HepG2 (cell line): ENCODE measurements around the gene ZNF148. TPM values are rescaled to one million over a fixed set of nuclear protein-coding genes. Genes with fewer than 3 reads are reported as not detected.

Experiments
- ATAC-seq: fragments of 200-7000 bp; cut with Tn5 transposase; 3 replicates; pipeline ENCODE4 v1.9.1; 2020; ENCODE audit warnings: mild to moderate bottlenecking, moderate library complexity
- BruUV-seq: library from RNA; stranded (reverse); fragments of 400-500 nt; replicated peaks from 2 replicates; lab custom pipeline; 2021; lab: Mats Ljungman, UMichigan
- CTCF ChIA-PET: fragments of 300-600 bp; formaldehyde crosslinking; extraction: SDS; loops from one replicate; lab custom pipeline; 2021; ENCODE audit warnings: low total read pairs, inconsistent platforms, low intra/inter-chr PET ratio; lab: Yijun Ruan, JAX
- POLR2A ChIA-PET: fragments of 350-600 bp; sonication (Branson Sonifier 250); formaldehyde crosslinking; loops from one replicate; lab custom pipeline; 2020; ENCODE audit warnings: antibody characterized with exemption, inconsistent platforms; lab: Yijun Ruan, JAX
- DNase-seq: peaks from one replicate; pipeline ENCODE4 v3.0.0-alpha.2; 2015; ENCODE audit warnings: low spot score
- FAIRE-seq: peaks from 3 replicates; lab custom pipeline; 2011; peaks lifted over from hg19 to GRCh38; lab: Jason Lieb, UNC
- H2AFZ ChIP-seq: one replicate; pipeline ENCODE4 v1.6.1; 2011; ENCODE audit warnings: low read length, inconsistent platforms
- H3K27ac ChIP-seq: fragments of 300-600 bp; 3 replicates; pipeline ENCODE4 v1.8.0; 2011; ENCODE audit warnings: mixed run types, mild to moderate bottlenecking, mixed read lengths, low read length, inconsistent platforms; ENCODE audit not compliant: insufficient read depth; ENCODE audit errors: extremely low read length
- H3K27me3 ChIP-seq, 2 experiments: fragments of 200-600 bp in 1 of 2; 2 replicates in 1 of 2; 3 replicates in 1 of 2; pipeline versions ENCODE4 v1.6.0 to v1.8.0; 2011; ENCODE audit warnings: low read length in 2 of 2, mild to moderate bottlenecking in 2 of 2, moderate library complexity in 2 of 2, inconsistent platforms in 1 of 2; ENCODE audit not compliant: insufficient read depth in 2 of 2, control insufficient read depth in 1 of 2
- H3K36me3 ChIP-seq, 2 experiments: fragments of 200-600 bp in 1 of 2; replicated peaks in 1 of 2; 2 replicates in 1 of 2; 3 replicates in 1 of 2; pipeline versions ENCODE4 v1.5.1 to v1.8.0; 2011; ENCODE audit warnings: low read length in 2 of 2, inconsistent platforms in 1 of 2; ENCODE audit not compliant: insufficient read depth in 2 of 2, control insufficient read depth in 1 of 2
- H3K4me1 ChIP-seq: 2 replicates; pipeline ENCODE4 v1.5.1; 2012; ENCODE audit warnings: low read length, inconsistent platforms; ENCODE audit not compliant: insufficient read depth
- H3K4me2 ChIP-seq: 2 replicates; pipeline ENCODE4 v1.6.0; 2011; ENCODE audit warnings: low read depth, low read length, inconsistent platforms
- H3K4me3 ChIP-seq, 3 experiments: fragments of 200-600 bp in 1 of 3; sonication (generic), shearing (Covaris generic) in 1 of 3; replicated peaks in 1 of 3; 2 replicates each; pipeline ENCODE4 v1.5.1; 2011 to 2016; ENCODE audit warnings: low read length in 3 of 3, inconsistent platforms in 2 of 3, low read depth in 2 of 3, mild to moderate bottlenecking in 2 of 3, control low read depth in 1 of 3, mixed read lengths in 1 of 3; ENCODE audit not compliant: insufficient read depth in 1 of 3
- H3K79me2 ChIP-seq: one replicate; pipeline ENCODE4 v1.6.1; 2011; ENCODE audit warnings: low read length, inconsistent platforms; ENCODE audit not compliant: insufficient read depth
- H3K9ac ChIP-seq: 2 replicates; pipeline ENCODE4 v1.6.0; 2011; ENCODE audit warnings: mild to moderate bottlenecking, low read depth, low read length, inconsistent platforms; ENCODE audit not compliant: insufficient read depth
- H3K9me3 ChIP-seq: 2 replicates; pipeline ENCODE4 v1.5.1; 2012; ENCODE audit warnings: mild to moderate bottlenecking, low read length
- H4K20me1 ChIP-seq: 2 replicates; pipeline ENCODE4 v1.6.0; 2011; ENCODE audit warnings: inconsistent platforms, mild to moderate bottlenecking, low read length, moderate library complexity; ENCODE audit not compliant: insufficient read depth
- ISX ChIP-seq: sonication (generic); formaldehyde crosslinking; conservative IDR thresholded peaks from 2 replicates; pipeline ENCODE4 v1.5.0; 2020; ENCODE audit warnings: missing genetic modification reagents
- KDM6A ChIP-seq: IDR thresholded peaks from 2 replicates; pipeline ENCODE4 v1.6.1; 2016; ENCODE audit warnings: low read depth
- MAFF ChIP-seq: IDR thresholded peaks from 2 replicates; pipeline ENCODE4 v1.6.1; 2011; ENCODE audit warnings: low read depth, low read length, improper control_type of control experiment
- MAFK ChIP-seq, 2 experiments: IDR thresholded peaks in 1 of 2; conservative IDR thresholded peaks in 1 of 2; 2 replicates each; pipeline ENCODE4 v1.6.1; 2011; ENCODE audit warnings: improper control_type of control experiment in 2 of 2, low read length in 2 of 2
- WGBS: methylation state at CpG from one replicate; pipeline ENCODE4 v1.1.6; 2017; ENCODE audit warnings: low lambda C conversion rate; 5-methylcytosine and 5-hydroxymethylcytosine counted together
- in situ Hi-C: cut with HindIII; loops from 2 replicates; pipeline ENCODE4 v1.10.0; 2017; ENCODE audit warnings: low pct_unique_long_range_greater_than_20kb; ENCODE audit not compliant: extremely low pct_ligation_motif_present
- intact Hi-C: fragments of 100-400 bp; cut with micrococcal nuclease; formaldehyde crosslinking; loops from one replicate; pipeline ENCODE4 v1.10.0; 2022; ENCODE audit not compliant: unreplicated experiment
- polyA plus RNA-seq, 8 experiments: library from polyadenylated mRNA; depleted of rRNA in 3 of 8; stranded (reverse) in 7 of 8; unstranded in 1 of 8; fragments of >200 nt; fragmentation: Illumina TruSeq in 4 of 8; extraction: Trizol in 4 of 8; gene quantifications; 2 replicates each; pipeline versions ENCODE4 v1.2.1 to v1.2.3, GENCODE V29; 2011 to 2016; ENCODE audit warnings: low read depth in 4 of 8, missing spikeins in 1 of 8, mixed read lengths in 1 of 8; ENCODE audit not compliant: insufficient read depth in 1 of 8
- total RNA-seq, 5 experiments: library from RNA; depleted of rRNA; stranded (reverse); fragments of >200 nt; fragmentation: Illumina TruSeq; extraction: Trizol; gene quantifications; 2 replicates each; pipeline ENCODE4 v1.2.3, GENCODE V29; 2016; ENCODE audit warnings: low read depth in 1 of 5

The ZNF148 gene
- total and polyA plus RNA-seq, 2 of the 13 experiments (the other 11 are each of a cell fraction or from before 2014, with no cell fraction given), result 10.6 to 36.1 TPM

GRCh38 chr3:125250973-125251372 lies 124.2 kb downstream of the ZNF148 start:
- no peaks in the 10 kb centered on the region for H3K79me2 ChIP-seq
- intact Hi-C loops (no loop called here), in situ Hi-C loops (no loop called here)
- no peaks in the 10 kb centered on the region for H3K27me3 ChIP-seq
- BruUV-seq, result no TSS peak
- no peak overlapping the region for H3K9ac ChIP-seq
- ChIA-PET CTCF (no interaction called here), POLR2A (no interaction called here)
- DNase-seq, result no peak
- H3K4me2 ChIP-seq, result no peak overlapping the region
- no peak overlapping the region for H2AFZ ChIP-seq
- TF ChIP-seq ISX (CRISPR knock-in tag) (no peak), MAFK (conservative IDR thresholded peaks at IDR 0.05 in 1 of 2, IDR thresholded peaks at IDR 0.05 in 1 of 2; ENCODE audit: low read length in 2 of 2) (peak in 1 of 2 experiments; percentile 32; a peak in 1 of 4 replicates)
- H3K27ac ChIP-seq, result no peak overlapping the region
- no peaks in the 10 kb centered on the region for H3K4me1 ChIP-seq
- no peaks in the 10 kb centered on the region; a peak in 1 of 5 replicates for H3K36me3 ChIP-seq
- WGBS, result 95% methylated on average over 2 of the region's 2 CpGs
- FAIRE-seq, result no peak
- H3K4me3 ChIP-seq, result no peak overlapping the region
- no peak for ATAC-seq
- H4K20me1 ChIP-seq, result no peaks in the 10 kb centered on the region; the same call in 1 of the 2 replicates
- no peaks in the 10 kb centered on the region for H3K9me3 ChIP-seq

- ATAC-seq, result no peak
- in situ Hi-C loops, result no loop called here
- TF ChIP-seq MAFK (conservative IDR thresholded peaks at IDR 0.05 in 1 of 2, IDR thresholded peaks at IDR 0.05 in 1 of 2; ENCODE audit: low read length in 2 of 2), result peak; percentile 77 to 85
- no peak for TF ChIP-seq KDM6A
- peak; percentile 66 for TF ChIP-seq MAFF
- TF ChIP-seq, all 625 proteins: peak for 2
- FAIRE-seq, result no peak
- Histone ChIP-seq H3K4me3 (no peak overlapping the region), H2AFZ (no peak overlapping the region), H3K9ac (no peak overlapping the region), H3K4me2 (no peak overlapping the region), H3K27me3 (no peaks in the 10 kb centered on the region), H3K27ac (no peak overlapping the region), H3K36me3 (no peaks in the 10 kb centered on the region; a peak in 1 of 5 replicates), H4K20me1 (no peaks in the 10 kb centered on the region; the same call in 1 of the 2 replicates), H3K9me3 (no peaks in the 10 kb centered on the region), H3K4me1 (no peaks in the 10 kb centered on the region), H3K79me2 (no peaks in the 10 kb centered on the region)
- intact Hi-C loops, result no loop called here
- ChIA-PET POLR2A (no interaction called here), CTCF (no interaction called here)
- WGBS, result 100% methylated on average over 1 of the region's 1 CpG
- DNase-seq, result no peak
- no TSS peak for BruUV-seq
These were observed 128.9 kb downstream of the ZNF148 start for GRCh38 chr3:125246237-125246636.
